Measurements from ENCODE around the gene PIGR. TPM values are rescaled to one million over a fixed set of nuclear protein-coding genes. Genes with fewer than 3 reads are reported as not detected.

Gene PIGR
- total and polyA plus RNA-seq, 8 donors = 0.11 to 587 (median 0.22) TPM

GRCh38 chr1:206903687-206904086, 42.6 kb downstream of the PIGR start:
- H3K27me3 ChIP-seq = peaks cover 0 to 15% of the 10 kb centered on the region in 2 donors
- TF ChIP-seq, protein P1, sequence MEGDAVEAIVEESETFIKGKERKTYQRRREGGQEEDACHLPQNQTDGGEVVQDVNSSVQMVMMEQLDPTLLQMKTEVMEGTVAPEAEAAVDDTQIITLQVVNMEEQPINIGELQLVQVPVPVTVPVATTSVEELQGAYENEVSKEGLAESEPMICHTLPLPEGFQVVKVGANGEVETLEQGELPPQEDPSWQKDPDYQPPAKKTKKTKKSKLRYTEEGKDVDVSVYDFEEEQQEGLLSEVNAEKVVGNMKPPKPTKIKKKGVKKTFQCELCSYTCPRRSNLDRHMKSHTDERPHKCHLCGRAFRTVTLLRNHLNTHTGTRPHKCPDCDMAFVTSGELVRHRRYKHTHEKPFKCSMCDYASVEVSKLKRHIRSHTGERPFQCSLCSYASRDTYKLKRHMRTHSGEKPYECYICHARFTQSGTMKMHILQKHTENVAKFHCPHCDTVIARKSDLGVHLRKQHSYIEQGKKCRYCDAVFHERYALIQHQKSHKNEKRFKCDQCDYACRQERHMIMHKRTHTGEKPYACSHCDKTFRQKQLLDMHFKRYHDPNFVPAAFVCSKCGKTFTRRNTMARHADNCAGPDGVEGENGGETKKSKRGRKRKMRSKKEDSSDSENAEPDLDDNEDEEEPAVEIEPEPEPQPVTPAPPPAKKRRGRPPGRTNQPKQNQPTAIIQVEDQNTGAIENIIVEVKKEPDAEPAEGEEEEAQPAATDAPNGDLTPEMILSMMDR (IDR thresholded peaks at IDR 0.05) = no peak
- no peaks in the 10 kb centered on the region for H3K36me3 ChIP-seq
- DNase-seq (no peak), ATAC-seq (no peak)
- H3K9me3 ChIP-seq = no peaks in the 10 kb centered on the region
- no peak overlapping the region for H3K27ac ChIP-seq
- no peak overlapping the region for H3K4me3 ChIP-seq
- intact Hi-C loops (cut with DNase I) = no loop called here
- H3K4me1 ChIP-seq = peaks cover 0 to 1% of the 10 kb centered on the region in 2 donors

- DNase-seq (no peak), ATAC-seq (no peak)
- intact Hi-C loops (cut with DNase I) = no loop called here
- Histone ChIP-seq H3K4me1 (no peaks in the 10 kb centered on the region), H3K9me3 (no peaks in the 10 kb centered on the region), H3K4me3 (no peak overlapping the region), H3K36me3 (no peaks in the 10 kb centered on the region), H3K27me3 (peaks cover 0 to 6% of the 10 kb centered on the region in 2 donors), H3K27ac (no peak overlapping the region)
- TF ChIP-seq, protein P1 (IDR thresholded peaks at IDR 0.05) = no peak
These were observed 43.6 kb downstream of the PIGR start for GRCh38 chr1:206902702-206903101.

GRCh38 chr1:206901944-206902343, 44.3 kb downstream of the PIGR start:
- TF ChIP-seq, protein P1 (IDR thresholded peaks at IDR 0.05) = no peak
- no peak for DNase-seq
- no peaks in the 10 kb centered on the region for H3K36me3 ChIP-seq
- H3K4me1 ChIP-seq = no peaks in the 10 kb centered on the region
- no peak overlapping the region for H3K27ac ChIP-seq
- intact Hi-C loops (cut with DNase I) = no loop called here
- ATAC-seq = no peak
- H3K4me3 ChIP-seq = no peak overlapping the region
- H3K9me3 ChIP-seq = no peaks in the 10 kb centered on the region
- H3K27me3 ChIP-seq = no peaks in the 10 kb centered on the region

- intact Hi-C loops (cut with DNase I) = no loop called here
These were observed 46.1 kb downstream of the PIGR start for GRCh38 chr1:206900149-206900548.

DNA sequence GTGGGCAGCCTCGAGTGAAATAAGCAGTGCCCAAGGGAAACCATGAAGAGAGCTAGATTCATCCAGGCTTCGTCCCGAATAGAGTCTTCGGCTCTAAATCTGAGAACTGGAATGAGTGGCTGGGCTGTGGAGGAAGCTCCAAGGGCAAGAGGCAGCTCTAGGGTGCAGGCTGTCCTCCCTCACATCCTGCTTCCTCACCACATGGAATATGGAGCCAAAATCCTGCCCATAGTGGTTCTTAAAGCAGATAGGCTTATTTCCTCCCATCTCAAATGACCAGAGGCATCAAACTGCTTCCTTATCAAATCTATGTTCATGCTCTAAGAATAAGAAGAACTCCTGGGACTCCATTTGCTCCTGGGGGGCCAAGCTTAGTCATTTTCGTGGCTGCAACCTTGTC, 46.5 kb downstream of the PIGR start:
- no peak overlapping the region for H3K27ac ChIP-seq
- H3K36me3 ChIP-seq = no peaks in the 10 kb centered on the region
- H3K4me3 ChIP-seq = no peak overlapping the region
- DNase-seq (no peak), ATAC-seq (no peak)
- H3K9me3 ChIP-seq = no peaks in the 10 kb centered on the region
- no peaks in the 10 kb centered on the region for H3K27me3 ChIP-seq
- intact Hi-C loops (cut with DNase I) = no loop called here
- H3K4me1 ChIP-seq = peaks cover 0 to 6% of the 10 kb centered on the region in 2 donors
- TF ChIP-seq, protein P1 (IDR thresholded peaks at IDR 0.05) = no peak

More at GRCh38 chr1:206900149-206900548, 46.1 kb downstream of the PIGR start:
- H3K4me1 ChIP-seq = peaks cover 0 to 6% of the 10 kb centered on the region in 2 donors
- no peaks in the 10 kb centered on the region for H3K27me3 ChIP-seq
- no peak overlapping the region for H3K4me3 ChIP-seq
- no peaks in the 10 kb centered on the region for H3K9me3 ChIP-seq
- no peak overlapping the region for H3K27ac ChIP-seq
- TF ChIP-seq, protein P1 (IDR thresholded peaks at IDR 0.05) = no peak
- no peak for DNase-seq
- no peaks in the 10 kb centered on the region for H3K36me3 ChIP-seq
- ATAC-seq = no peak
